DND-41 (cell line): ENCODE measurements around the gene MYH11.

ENCODE experiments used
- CTCF ChIP-seq: IDR thresholded peaks from 2 replicates; pipeline ENCODE4 v1.5.1; 2012; ENCODE audit warnings: borderline replicate concordance, low read length, moderate library complexity, mild to moderate bottlenecking; ENCODE audit not compliant: poor library complexity, severe bottlenecking; ENCODE audit errors: extremely low read depth
- EZH2 ChIP-seq: IDR thresholded peaks from 3 replicates; pipeline ENCODE4 v1.6.1; 2012; ENCODE audit warnings: borderline replicate concordance, low read depth, mild to moderate bottlenecking, moderate library complexity, low read length, inconsistent platforms; ENCODE audit not compliant: severe bottlenecking

- no peak for TF ChIP-seq CTCF
- no peak for TF ChIP-seq EZH2
Observed at GRCh38 chr16:15811481-15812400, 45.1 kb downstream of the MYH11 start.
